Left lobe of liver (tissue), 2 donors: Measurements from ENCODE around the gene GALNT7. TPM values are rescaled to one million over a fixed set of nuclear protein-coding genes. Genes with fewer than 3 reads are reported as not detected.
"Not testable (repeated sequence)": the region's sequence is repeated elsewhere in the genome, so short reads cannot be mapped to it uniquely, and the experiment has no call there.

Experiments
- ATAC-seq: fragments of 200-7000 bp; cut with Tn5 transposase; one replicate; pipeline ENCODE4 v1.9.1; 2020; ENCODE audit warnings: mild to moderate bottlenecking, moderate library complexity
- DNase-seq: peaks from one replicate; pipeline ENCODE4 v3.0.0-alpha.2; 2020; ENCODE audit warnings: low spot score
- total RNA-seq: library from RNA; stranded (reverse); gene quantifications from one replicate; pipeline ENCODE4 v1.2.1, GENCODE V29; 2021
- donor health status: DM: no; HTN: no; CAD: no; lungs with moderate emphysema.
- donor health status: DM: no; HTN: yes; CAD: no.

The GALNT7 gene
- 0.65 TPM for total RNA-seq

- ATAC-seq (peak; percentile 64), DNase-seq (peak; percentile 53)
Measured at GRCh38 chr4:173168396-173169177, at the start of gene GALNT7. GALNT7 (plus strand) TSS chr4:173168811; CDS start chr4:173168836, 25 bp downstream.

DNA sequence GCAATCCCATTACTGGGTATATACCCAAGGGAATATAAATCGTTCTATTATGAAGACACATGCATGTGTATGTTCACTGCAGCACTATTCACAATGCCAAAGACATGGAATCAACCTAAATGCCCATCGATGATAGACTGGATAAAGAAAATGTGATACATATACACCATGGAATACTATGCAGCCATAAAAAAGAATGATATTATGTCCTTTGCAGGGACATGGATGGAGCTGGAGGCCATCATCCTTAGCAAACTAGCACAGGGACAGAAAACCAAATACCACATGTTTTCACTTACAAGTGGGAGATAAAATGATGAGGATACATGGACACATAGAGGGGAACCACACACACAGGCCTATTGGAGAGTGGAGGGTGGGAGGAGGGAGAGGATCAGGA is 49.8 kb upstream of the GALNT7 start:
- not testable (repeated sequence) for DNase-seq, ATAC-seq

GRCh38 chr4:173119818-173120217 is 48.8 kb upstream of the GALNT7 start:
- no peak for ATAC-seq
- no peak for DNase-seq

- ATAC-seq (no peak), DNase-seq (no peak)
Measured at GRCh38 chr4:173121076-173121561, 47.5 kb upstream of the GALNT7 start.

- no peak for ATAC-seq
Measured at GRCh38 chr4:173124209-173124865, 44.3 kb upstream of the GALNT7 start.

DNA sequence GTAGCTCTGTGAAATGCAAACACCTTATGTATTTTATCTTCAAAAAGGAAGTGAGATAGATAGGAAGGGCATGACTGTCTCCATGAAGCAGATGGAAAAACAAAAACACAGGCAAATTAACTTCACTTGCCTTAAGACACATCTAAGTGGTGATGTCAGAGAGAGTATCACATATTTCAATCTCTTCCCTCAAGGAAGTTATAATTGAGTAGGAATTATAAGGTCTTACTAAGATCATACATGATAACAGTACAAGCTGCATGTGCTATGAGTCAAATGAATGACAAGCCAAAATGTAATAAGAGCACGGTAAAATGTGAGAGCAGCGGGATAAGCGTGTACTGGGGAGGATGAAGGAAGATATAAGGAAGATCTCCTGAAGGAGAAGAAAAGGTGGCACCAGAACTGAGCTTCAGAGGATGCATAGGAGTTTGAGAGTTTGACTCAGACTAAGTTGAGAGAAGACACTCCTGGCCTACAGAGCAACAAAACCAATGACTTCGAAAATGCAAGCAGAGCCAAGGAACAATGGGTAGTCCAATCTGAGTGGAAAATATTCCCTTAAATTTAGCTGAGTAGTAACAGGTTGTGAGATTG is 43.3 kb upstream of the GALNT7 start:
- DNase-seq (no peak), ATAC-seq (no peak)

More at GRCh38 chr4:173124209-173124865, 44.3 kb upstream of the GALNT7 start:
- DNase-seq: no peak

- ATAC-seq: no peak
- no peak for DNase-seq
Measured at GRCh38 chr4:173128199-173128890, 40.3 kb upstream of the GALNT7 start.

DNA sequence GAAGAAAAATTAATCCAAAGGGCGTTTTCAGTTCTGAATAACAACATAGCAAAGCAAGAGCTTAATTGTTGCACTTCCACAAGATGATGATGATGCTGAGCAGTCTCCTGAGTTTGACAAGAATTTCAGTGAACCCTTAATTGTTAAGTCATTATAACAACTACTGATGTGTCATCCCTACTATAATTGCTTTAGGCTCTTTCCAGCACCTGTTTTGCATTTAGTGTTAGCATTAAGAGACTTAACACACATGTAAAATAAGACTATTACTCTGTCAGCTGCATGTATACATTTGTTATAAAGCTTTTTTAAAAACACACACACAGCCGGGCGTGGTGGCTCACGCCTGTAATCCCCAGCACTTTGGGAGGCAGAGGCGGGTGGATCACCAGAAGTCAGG is 37.9 kb upstream of the GALNT7 start:
- DNase-seq: no peak
- no peak for ATAC-seq

DNA sequence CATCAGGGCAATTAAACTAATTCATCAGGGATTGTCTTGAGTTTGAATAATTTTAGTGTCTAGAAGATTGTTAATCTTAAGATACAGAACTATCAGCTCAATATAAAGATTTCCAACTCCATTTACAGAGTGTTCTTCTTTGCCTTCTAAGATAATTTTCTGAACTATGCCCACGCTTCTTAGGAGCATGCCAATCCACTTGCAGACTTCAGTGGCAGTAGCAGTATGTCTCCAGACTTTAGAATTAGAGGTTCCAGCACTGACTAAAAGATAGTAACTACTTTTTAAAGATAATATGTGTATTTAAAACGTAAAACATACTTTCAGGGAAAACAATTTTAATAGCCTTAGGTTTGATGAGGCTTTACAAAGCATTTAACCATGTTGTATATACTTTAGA is 34.2 kb upstream of the GALNT7 start:
- ATAC-seq (no peak), DNase-seq (no peak)

DNA sequence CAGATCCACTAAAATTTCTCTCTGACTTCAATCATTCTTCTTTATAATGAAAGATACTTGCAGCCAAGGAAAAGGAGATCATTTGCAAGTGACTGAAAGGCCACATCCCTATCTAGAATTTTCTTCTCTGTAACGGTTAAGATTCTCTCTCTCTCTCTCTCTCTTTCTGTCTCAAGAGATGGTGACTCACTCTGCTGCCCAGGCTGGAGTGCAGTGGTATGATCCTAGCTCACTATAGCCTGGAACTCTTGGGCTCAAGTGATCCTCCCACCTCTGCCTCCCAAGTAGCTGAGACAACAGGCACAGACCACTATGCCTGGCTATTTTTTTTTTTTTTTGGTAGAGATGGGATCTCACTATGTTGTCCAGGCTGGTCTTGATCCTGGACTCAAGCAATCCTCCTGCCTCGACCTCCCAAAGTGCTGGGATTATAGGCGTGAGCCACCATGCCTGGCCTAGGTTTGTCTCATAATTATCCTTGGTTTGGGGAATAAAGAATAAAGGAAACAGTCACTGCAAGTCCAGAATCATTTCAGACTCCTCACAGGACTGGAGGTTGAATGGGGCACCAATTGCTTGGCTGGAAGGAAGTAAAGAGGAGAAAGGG is 33.3 kb upstream of the GALNT7 start:
- DNase-seq (no peak), ATAC-seq (no peak)

DNA sequence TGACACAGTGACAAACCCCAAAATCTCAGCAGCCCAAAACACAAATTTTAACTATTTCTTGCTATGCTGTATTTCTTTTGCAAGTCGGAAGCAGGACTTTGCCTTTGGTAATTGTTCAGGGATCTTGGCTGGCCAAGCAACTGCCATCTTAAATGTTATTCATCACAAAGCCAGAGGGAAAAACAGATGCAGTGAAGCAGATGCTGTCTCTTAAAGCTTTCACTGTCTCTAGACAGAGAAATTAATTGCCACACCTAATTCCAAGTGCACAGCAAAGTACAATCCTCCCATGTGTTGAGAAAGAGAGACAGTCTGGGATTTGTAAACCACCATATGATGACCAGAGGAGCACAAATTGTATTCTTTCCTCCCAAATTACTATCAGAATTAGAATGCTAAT is 30.0 kb upstream of the GALNT7 start:
- no peak for DNase-seq
- no peak for ATAC-seq

- ATAC-seq (no peak), DNase-seq (no peak)
Measured at GRCh38 chr4:173139561-173139960, 29.1 kb upstream of the GALNT7 start.

GRCh38 chr4:173145131-173145530 is 23.5 kb upstream of the GALNT7 start:
- no peak for DNase-seq

GRCh38 chr4:173146456-173146855 is 22.2 kb upstream of the GALNT7 start:
- no peak for ATAC-seq
- DNase-seq: no peak

More at GRCh38 chr4:173145131-173145530, 23.5 kb upstream of the GALNT7 start:
- no peak for ATAC-seq

GRCh38 chr4:173151496-173151895 is 17.1 kb upstream of the GALNT7 start:
- ATAC-seq (no peak), DNase-seq (no peak)

DNA sequence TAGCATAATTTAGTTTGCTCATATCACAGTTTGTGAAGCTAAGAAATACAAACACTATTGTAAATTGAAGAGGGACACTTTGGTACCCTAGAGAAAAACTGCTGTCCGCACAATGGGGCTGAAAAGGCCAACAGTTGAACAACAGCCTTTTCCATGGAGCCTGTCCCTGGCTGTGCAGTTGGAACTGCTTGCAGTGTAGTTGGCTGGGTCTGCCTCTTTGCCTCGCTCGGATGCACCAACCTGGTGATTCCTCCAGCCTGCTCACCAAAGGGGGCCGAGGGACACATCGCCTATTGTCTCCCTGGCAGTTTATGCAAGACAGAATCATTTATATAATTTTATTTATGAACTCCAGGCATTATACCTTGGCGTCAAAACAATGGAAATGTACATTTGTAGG is 16.5 kb upstream of the GALNT7 start:
- no peak for ATAC-seq
- DNase-seq: no peak

DNA sequence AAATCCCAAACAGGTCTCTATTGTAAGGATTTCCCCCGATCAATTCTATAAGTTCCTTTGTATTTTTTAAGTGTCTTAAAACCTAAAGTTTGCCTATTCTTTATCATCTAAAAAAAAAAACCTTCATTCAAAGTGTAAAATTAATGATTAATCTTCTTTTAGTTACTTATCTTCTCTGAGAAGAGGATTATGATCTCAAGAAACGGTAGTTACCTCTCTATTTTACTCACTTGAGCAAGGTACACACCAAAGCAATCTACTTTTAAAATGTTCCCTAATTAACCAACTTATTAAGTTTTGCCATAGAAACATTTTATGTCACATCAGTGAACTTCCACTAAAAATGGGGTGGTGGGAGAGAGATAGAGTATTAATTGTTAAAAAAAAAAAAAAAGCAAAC is 15.2 kb upstream of the GALNT7 start:
- DNase-seq (no peak), ATAC-seq (no peak)

GRCh38 chr4:173159791-173160190 is 8.8 kb upstream of the GALNT7 start:
- DNase-seq (no peak), ATAC-seq (no peak)

DNA sequence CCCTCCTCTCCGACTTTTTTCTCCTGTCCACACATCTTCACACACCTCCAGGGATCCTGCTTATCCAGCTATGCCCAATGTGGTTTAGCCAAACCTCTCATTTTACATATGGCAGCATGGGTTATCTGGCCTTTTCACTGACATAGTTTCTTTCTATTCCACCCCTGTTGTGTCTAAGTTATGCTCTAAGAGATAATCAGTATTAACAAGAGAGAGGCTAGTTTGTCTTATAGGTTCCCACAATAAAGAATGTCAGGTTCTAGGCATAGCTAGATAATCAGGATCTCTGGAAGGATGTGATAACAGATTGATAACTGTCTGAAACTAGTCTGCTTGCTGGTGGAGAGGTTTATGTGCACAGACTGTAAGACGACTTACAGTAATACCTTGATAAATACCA is 7.7 kb upstream of the GALNT7 start:
- no peak for ATAC-seq
- DNase-seq: no peak

- DNase-seq (no peak), ATAC-seq (no peak)
Measured at GRCh38 chr4:173161311-173161710, 7.3 kb upstream of the GALNT7 start.

DNA sequence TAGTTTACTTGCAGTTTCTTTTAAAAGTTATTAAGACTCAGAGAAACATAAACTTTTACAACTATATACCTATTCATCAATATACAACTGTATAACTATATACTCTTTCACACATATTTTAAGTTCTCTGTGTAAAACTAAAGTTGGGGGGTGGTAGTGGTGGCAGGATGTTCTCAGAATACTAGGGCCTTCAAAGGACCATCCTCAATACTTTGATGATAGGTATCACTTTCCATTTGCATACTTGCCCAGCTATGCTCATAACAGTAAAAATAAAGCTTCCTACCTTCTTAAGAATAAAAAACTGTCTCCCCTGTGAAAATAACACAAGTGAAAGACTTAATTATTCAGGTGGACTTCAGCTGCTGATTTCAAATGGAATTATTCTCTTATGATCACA is 2.9 kb upstream of the GALNT7 start:
- DNase-seq (no peak), ATAC-seq (no peak)
